Left lung (tissue), 10 donors: ENCODE data around the gene STK33. TPM values are rescaled to one million over a fixed set of nuclear protein-coding genes. Genes with fewer than 3 reads are reported as not detected.

Experiments used
- ATAC-seq: fragments of 200-7000 bp; cut with Tn5 transposase; one replicate; pipeline ENCODE4 v1.9.1; 2020; ENCODE audit warnings: moderate library complexity
- DNase-seq, 4 donors: peaks; one replicate each; pipeline ENCODE4 v3.0.0-alpha.2; 2013 to 2020
- H3K27ac ChIP-seq, 2 donors: fragments of 200-600 bp; sonication (generic) in 1 of 2; one replicate each; pipeline versions ENCODE4 v1.5.0 to v1.8.0; 2020 to 2021
- H3K27me3 ChIP-seq, 2 donors: fragments of 200-600 bp; sonication (generic) in 1 of 2; one replicate each; pipeline versions ENCODE4 v1.5.0 to v1.8.0; 2020 to 2021
- H3K36me3 ChIP-seq, 2 donors: fragments of 200-600 bp; sonication (generic) in 1 of 2; one replicate each; pipeline versions ENCODE4 v1.5.0 to v1.8.0; 2020 to 2021
- H3K4me1 ChIP-seq, 2 donors: fragments of 200-600 bp; one replicate each; pipeline ENCODE4 v1.8.0; 2021
- H3K4me3 ChIP-seq, 2 donors: fragments of 200-600 bp; sonication (generic) in 1 of 2; one replicate each; pipeline versions ENCODE4 v1.5.0 to v1.8.0; 2020 to 2021; ENCODE audit warnings: mild to moderate bottlenecking in 1 of 2
- H3K9me3 ChIP-seq, 2 donors: fragments of 200-600 bp; sonication (generic) in 1 of 2; one replicate each; pipeline versions ENCODE4 v1.5.0 to v1.8.0; 2020 to 2021
- CTCF ChIP-seq, 2 donors: fragments of 200-600 bp; sonication (generic) in 1 of 2; IDR thresholded peaks; one replicate each; pipeline versions ENCODE4 v1.5.0 to v1.8.0; 2021; ENCODE audit warnings: antibody characterized with exemption in 2 of 2
- intact Hi-C, 2 donors: fragments of 100-400 bp; cut with DNase I; formaldehyde crosslinking; loops; one replicate each; pipeline versions ENCODE4 v1.11.2 to v1.14.2; 2022
- polyA plus RNA-seq, 6 donors: library from polyadenylated mRNA; unstranded; fragments of 120-200 nt; gene quantifications; one replicate each; pipeline ENCODE4 v1.2.1, GENCODE V29; 2013; ENCODE audit not compliant: insufficient read length in 6 of 6
- total RNA-seq, 2 donors: library from RNA; stranded (reverse); fragmentation: NEBNext Ultra II Directional; extraction: Animal tissue kit (Norgen Biotek cat#: 25700); gene quantifications; one replicate each; pipeline ENCODE4 v1.2.1, GENCODE V29; 2021
- donor health status: DM: no; HTN: yes; CAD: no.
- donor health status: DM: no; HTN: no; CAD: no.

STK33 gene
- total and polyA plus RNA-seq, 8 donors = 16.6 to 31.0 (median 24.0) TPM

DNA sequence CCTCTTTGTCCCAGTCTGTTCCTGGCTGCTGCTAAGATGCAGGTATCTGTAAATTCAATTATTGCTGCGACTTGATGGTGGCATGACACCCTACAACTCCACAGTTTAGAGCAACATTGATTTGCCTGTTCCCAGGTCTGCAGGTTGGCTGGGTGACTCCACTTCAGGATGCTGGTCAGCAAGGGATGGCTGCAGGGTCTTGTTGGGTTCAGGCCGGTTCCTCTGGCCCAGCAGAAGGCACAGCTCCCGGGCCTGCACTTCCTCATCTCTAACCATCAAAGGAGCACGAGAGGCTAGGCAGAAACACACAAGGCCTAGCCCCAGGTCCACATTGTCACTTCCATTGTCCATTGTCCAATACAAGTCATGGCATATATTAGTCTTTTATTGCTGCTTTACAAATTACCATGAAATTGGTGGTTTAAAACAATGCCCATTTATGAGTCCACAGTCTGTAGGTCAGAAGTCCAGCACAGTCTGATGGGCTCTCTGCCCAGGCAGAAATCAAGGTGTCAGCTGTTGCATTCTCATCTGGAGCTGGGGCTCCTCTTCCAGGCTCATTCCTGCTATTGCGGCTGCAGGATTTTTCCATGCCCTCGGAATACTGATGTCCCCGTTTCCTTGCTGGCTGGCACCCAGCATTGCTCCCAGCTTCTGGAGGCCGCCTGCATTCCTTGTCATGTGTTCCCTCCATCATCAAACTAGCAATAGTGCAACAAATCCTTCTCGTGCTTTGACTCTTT lies 233.8 kb downstream of the STK33 start:
- H3K9me3 ChIP-seq = no peaks in the 10 kb centered on the region
- H3K4me3 ChIP-seq = no peak overlapping the region
- no peak for TF ChIP-seq CTCF (IDR thresholded peaks at IDR 0.05)
- no peaks in the 10 kb centered on the region for H3K36me3 ChIP-seq
- H3K27ac ChIP-seq = no peak overlapping the region
- DNase-seq (no peak), ATAC-seq (no peak)
- intact Hi-C loops = no loop called here
- no peaks in the 10 kb centered on the region for H3K4me1 ChIP-seq
- peaks cover 0 to 15% of the 10 kb centered on the region in 2 donors for H3K27me3 ChIP-seq

DNA sequence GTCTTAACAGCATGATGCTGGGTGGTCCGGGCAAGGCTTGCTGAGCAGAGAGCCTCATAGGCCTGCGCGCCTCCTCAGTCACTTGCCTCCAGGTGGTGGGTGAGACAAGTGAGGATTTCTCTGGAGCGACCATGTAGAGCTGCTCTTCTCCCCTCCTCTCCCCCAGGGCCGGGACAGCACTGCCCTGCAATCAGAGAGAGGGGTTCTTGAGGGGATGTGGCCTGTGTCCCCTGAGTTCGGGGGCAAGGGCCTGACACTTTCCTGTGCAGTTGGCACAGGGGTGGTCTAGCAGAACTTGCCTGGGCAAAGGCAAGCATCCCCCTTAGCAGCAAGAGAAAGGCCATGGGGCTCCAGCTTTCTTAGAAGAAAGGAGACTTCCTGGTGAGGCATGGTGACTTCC lies 234.5 kb downstream of the STK33 start:
- Histone ChIP-seq H3K36me3 (no peaks in the 10 kb centered on the region), H3K9me3 (no peaks in the 10 kb centered on the region), H3K4me1 (no peaks in the 10 kb centered on the region), H3K27me3 (peaks cover 0 to 22% of the 10 kb centered on the region in 2 donors), H3K4me3 (no peak overlapping the region), H3K27ac (no peak overlapping the region)
- TF ChIP-seq CTCF (IDR thresholded peaks at IDR 0.05) = no peak
- DNase-seq (no peak), ATAC-seq (no peak)
- intact Hi-C loops = no loop called here

DNA sequence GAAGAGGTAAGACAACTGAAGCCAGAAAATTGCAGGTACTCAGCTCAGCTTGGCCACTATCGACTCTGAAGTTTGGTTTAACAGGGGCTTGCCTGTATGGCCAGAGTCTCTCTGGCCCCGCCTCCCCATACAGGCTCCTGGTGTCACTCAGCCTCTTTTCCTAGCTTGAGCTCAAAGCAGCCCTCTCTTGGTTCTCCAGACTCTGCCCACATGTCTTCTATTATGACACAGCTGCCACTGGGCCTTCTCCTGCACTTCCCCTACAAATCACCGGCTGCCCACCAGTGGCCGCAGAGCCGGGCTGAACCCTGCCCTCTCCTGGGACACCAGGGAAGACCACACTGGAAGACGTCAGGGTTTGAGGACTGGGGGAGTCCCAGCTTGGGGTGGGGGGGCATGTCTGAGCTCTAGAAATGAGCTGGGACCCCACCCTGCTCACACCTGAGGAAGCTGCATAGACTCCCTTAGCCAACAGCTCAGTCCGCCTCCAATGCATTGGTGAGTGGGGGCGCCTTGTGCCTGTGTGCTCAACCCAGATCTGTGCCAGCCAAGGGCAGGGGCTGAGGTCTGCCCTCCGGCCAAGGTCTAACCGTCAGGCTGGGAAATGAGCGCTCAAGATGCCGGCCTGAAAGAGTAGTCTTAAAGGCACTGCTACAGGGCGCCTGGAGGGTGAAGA lies 236.0 kb downstream of the STK33 start:
- Histone ChIP-seq H3K4me1 (no peaks in the 10 kb centered on the region), H3K4me3 (no peak overlapping the region), H3K9me3 (no peaks in the 10 kb centered on the region), H3K27ac (no peak overlapping the region), H3K27me3 (peaks cover 0 to 33% of the 10 kb centered on the region in 2 donors), H3K36me3 (no peaks in the 10 kb centered on the region)
- TF ChIP-seq CTCF (IDR thresholded peaks at IDR 0.05) = no peak
- no peak for DNase-seq
- intact Hi-C loops = no loop called here
- no peak for ATAC-seq

- no peak for TF ChIP-seq CTCF (IDR thresholded peaks at IDR 0.05)
- no peak for ATAC-seq
- Histone ChIP-seq H3K9me3 (no peaks in the 10 kb centered on the region), H3K4me1 (no peaks in the 10 kb centered on the region), H3K27me3 (peaks cover 0 to 37% of the 10 kb centered on the region in 2 donors), H3K36me3 (no peaks in the 10 kb centered on the region), H3K27ac (no peak overlapping the region), H3K4me3 (no peak overlapping the region)
- intact Hi-C loops = no loop called here
- no peak for DNase-seq
These were observed 236.5 kb downstream of the STK33 start for GRCh38 chr11:8357505-8357888.

DNA sequence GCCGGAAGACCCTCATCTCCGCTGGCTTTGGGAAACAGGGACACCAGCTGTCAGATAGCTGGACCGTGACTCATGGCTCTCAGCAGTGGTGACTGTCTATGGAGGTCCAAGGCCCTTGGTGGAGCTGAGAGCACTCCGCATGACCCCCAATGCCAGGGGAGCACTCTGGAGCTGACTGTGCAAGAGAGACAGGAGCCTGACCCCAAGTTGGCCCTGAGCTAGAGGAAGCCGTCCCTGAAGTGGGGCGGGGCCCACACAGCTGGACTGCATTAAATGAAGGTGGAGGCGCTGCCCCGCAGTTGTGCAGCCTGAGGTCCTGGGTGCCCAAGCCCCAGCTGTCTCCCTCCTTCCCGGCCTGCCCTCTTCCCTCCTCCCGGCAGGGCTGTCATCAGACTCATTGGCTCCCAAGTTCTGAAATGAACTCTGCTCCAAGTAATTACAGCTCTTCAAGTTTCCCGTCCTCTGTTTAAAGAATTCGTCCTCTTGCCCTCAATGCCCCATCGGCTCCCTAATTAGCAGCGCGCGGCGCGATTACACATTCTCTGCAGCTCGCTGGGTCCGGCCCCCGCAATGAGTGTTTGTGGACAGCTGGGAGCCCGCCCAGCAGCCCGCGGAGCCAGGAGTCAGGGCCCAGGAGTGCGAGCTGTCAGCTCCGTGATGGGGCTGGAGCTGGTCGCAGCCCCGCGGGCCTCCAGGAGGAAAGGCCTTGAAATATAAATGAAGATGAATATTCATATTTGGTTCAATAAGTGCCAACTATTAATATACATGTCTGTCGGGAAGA lies 237.1 kb downstream of the STK33 start:
- intact Hi-C loops = no loop called here
- Histone ChIP-seq H3K27ac (no peak overlapping the region), H3K9me3 (no peaks in the 10 kb centered on the region), H3K4me1 (no peaks in the 10 kb centered on the region), H3K36me3 (no peaks in the 10 kb centered on the region), H3K4me3 (no peak overlapping the region), H3K27me3 (peaks cover 0 to 37% of the 10 kb centered on the region in 2 donors)
- DNase-seq = peak in 2 of 4 donors; percentile 36 to 58
- ATAC-seq = peak; percentile 64
- TF ChIP-seq CTCF (IDR thresholded peaks at IDR 0.05) = no peak
